H1 (cell line): Measurements from ENCODE around the gene SNRPB. TPM values are rescaled to one million over a fixed set of nuclear protein-coding genes. Genes with fewer than 3 reads are reported as not detected.

Experiments
- CTCF ChIA-PET: fragments of 300-600 bp; sonication (Branson Sonifier 250); formaldehyde crosslinking; loops from one replicate; lab custom pipeline; 2021; ENCODE audit not compliant: partially characterized antibody; lab: Charles Lee
- POLR2A ChIA-PET: fragments of 300-600 bp; sonication (Branson Sonifier 250); formaldehyde crosslinking; loops from one replicate; lab custom pipeline; 2021; ENCODE audit warnings: inconsistent platforms; ENCODE audit not compliant: partially characterized antibody; lab: Charles Lee
- DNase-seq, 2 experiments: peaks; one replicate each; pipeline versions ENCODE4 v3.0.0 to v3.0.0-alpha.2; 2010 to 2022; ENCODE audit warnings: low spot score in 2 of 2, low read depth in 1 of 2, mixed read lengths in 1 of 2
- FAIRE-seq: peaks from 2 replicates; lab custom pipeline; 2011; peaks lifted over from hg19 to GRCh38; lab: Jason Lieb, UNC
- H2AFZ ChIP-seq: 2 replicates; pipeline ENCODE4 v1.8.1; 2012; ENCODE audit warnings: low read length, inconsistent platforms
- H2AK5ac ChIP-seq: 2 replicates; pipeline ENCODE4 v1.6.1; 2013; ENCODE audit warnings: low read depth, low read length
- H2BK120ac ChIP-seq: replicated peaks from 2 replicates; pipeline ENCODE3; 2013; ENCODE audit warnings: low read depth, low read length, inconsistent platforms
- H2BK12ac ChIP-seq: 2 replicates; pipeline ENCODE4 v1.6.1; 2013; ENCODE audit warnings: low read depth, low read length
- H2BK15ac ChIP-seq: 2 replicates; pipeline ENCODE4 v1.6.1; 2013; ENCODE audit warnings: low read length
- H2BK20ac ChIP-seq: 2 replicates; pipeline ENCODE4 v1.6.1; 2013; ENCODE audit warnings: low read length
- H2BK5ac ChIP-seq: 2 replicates; pipeline ENCODE4 v1.6.1; 2013; ENCODE audit warnings: low read depth, low read length
- H3K14ac ChIP-seq: 2 replicates; pipeline ENCODE4 v1.6.1; 2013; ENCODE audit warnings: inconsistent platforms; ENCODE audit not compliant: insufficient read length
- H3K18ac ChIP-seq: 2 replicates; pipeline ENCODE4 v1.6.1; 2013; ENCODE audit warnings: low read length; ENCODE audit errors: extremely low read depth
- H3K23ac ChIP-seq: 2 replicates; pipeline ENCODE4 v1.6.1; 2013; ENCODE audit warnings: inconsistent platforms; ENCODE audit not compliant: insufficient read length
- H3K23me2 ChIP-seq: 2 replicates; pipeline ENCODE4 v1.6.1; 2013; ENCODE audit warnings: low read depth, low read length
- H3K27ac ChIP-seq: 2 replicates; pipeline ENCODE4 v1.6.1; 2011; ENCODE audit warnings: low read depth, low read length, inconsistent platforms
- H3K27me3 ChIP-seq, 4 experiments: replicated peaks in 1 of 4; 1 replicate in 1 of 4; 2 replicates in 3 of 4; pipeline versions ENCODE4 v1.6.1 to v1.8.1; 2011 to 2013; ENCODE audit warnings: low read length in 3 of 4, mild to moderate bottlenecking in 3 of 4, inconsistent platforms in 2 of 4, mixed read lengths in 2 of 4, moderate library complexity in 1 of 4; ENCODE audit not compliant: control insufficient read depth in 3 of 4, insufficient read depth in 3 of 4; ENCODE audit errors: extremely low read depth in 1 of 4
- H3K36me3 ChIP-seq, 4 experiments: 2 replicates each; pipeline versions ENCODE4 v1.6.1 to v1.8.1; 2011 to 2013; ENCODE audit warnings: mild to moderate bottlenecking in 4 of 4, low read length in 3 of 4, moderate library complexity in 2 of 4, control low read depth in 1 of 4, inconsistent platforms in 1 of 4; ENCODE audit not compliant: insufficient read depth in 4 of 4, control insufficient read depth in 2 of 4
- H3K4ac ChIP-seq: replicated peaks from 2 replicates; pipeline ENCODE3; 2013; ENCODE audit warnings: low read length, low read depth, mixed read lengths, inconsistent platforms; ENCODE audit not compliant: insufficient read length
- H3K4me1 ChIP-seq, 4 experiments: replicated peaks in 1 of 4; 1 replicate in 1 of 4; 2 replicates in 3 of 4; pipeline versions ENCODE4 v1.6.1 to v1.8.1; 2011 to 2013; ENCODE audit warnings: low read length in 3 of 4, inconsistent platforms in 2 of 4, mixed read lengths in 1 of 4; ENCODE audit not compliant: insufficient read depth in 4 of 4, control insufficient read depth in 3 of 4
- H3K4me2 ChIP-seq, 2 experiments: 2 replicates each; pipeline versions ENCODE4 v1.6.1 to v1.8.1; 2011 to 2013; ENCODE audit warnings: low read depth in 2 of 2, low read length in 2 of 2, control low read depth in 1 of 2, inconsistent platforms in 1 of 2, mild to moderate bottlenecking in 1 of 2; ENCODE audit not compliant: insufficient read depth in 1 of 2
- H3K4me3 ChIP-seq, 4 experiments: fragments of 200-600, 300-600 bp in 1 of 4; sonication (generic), shearing (Covaris generic), sonication (Bioruptor Twin) in 1 of 4; 2 replicates each; pipeline versions ENCODE4 v1.5.1 to v1.8.1; 2011 to 2016; ENCODE audit warnings: low read length in 4 of 4, low read depth in 3 of 4, control low read depth in 2 of 4, inconsistent platforms in 2 of 4, mild to moderate bottlenecking in 2 of 4, mixed read lengths in 1 of 4, moderate library complexity in 1 of 4; ENCODE audit not compliant: insufficient read depth in 2 of 4; ENCODE audit errors: extremely low read depth in 1 of 4
- H3K56ac ChIP-seq: replicated peaks from 2 replicates; pipeline ENCODE3; 2013; ENCODE audit warnings: low read depth, mild to moderate bottlenecking, mixed read lengths, low read length, inconsistent platforms; ENCODE audit not compliant: insufficient read length
- H3K79me1 ChIP-seq: 2 replicates; pipeline ENCODE4 v1.6.1; 2013; ENCODE audit warnings: low read depth, low read length, control low read depth
- H3K79me2 ChIP-seq, 2 experiments: 2 replicates each; pipeline versions ENCODE4 v1.6.1 to v1.8.1; 2012 to 2013; ENCODE audit warnings: low read length in 2 of 2, mild to moderate bottlenecking in 2 of 2, inconsistent platforms in 1 of 2; ENCODE audit not compliant: insufficient read depth in 2 of 2, control insufficient read depth in 1 of 2
- H3K9ac ChIP-seq, 4 experiments: replicated peaks in 1 of 4; 1 replicate in 1 of 4; 2 replicates in 3 of 4; pipeline versions ENCODE4 v1.6.1 to v1.8.1; 2011 to 2013; ENCODE audit warnings: low read depth in 3 of 4, low read length in 3 of 4, control low read depth in 2 of 4, mild to moderate bottlenecking in 2 of 4, moderate library complexity in 2 of 4, inconsistent platforms in 1 of 4; ENCODE audit errors: extremely low read depth in 1 of 4
- H3K9me3 ChIP-seq, 2 experiments: 2 replicates each; pipeline versions ENCODE4 v1.6.1 to v1.8.1; 2012 to 2013; ENCODE audit warnings: mild to moderate bottlenecking in 2 of 2, moderate library complexity in 2 of 2, control low read depth in 1 of 2, inconsistent platforms in 1 of 2, low read depth in 1 of 2, low read length in 1 of 2, mixed read lengths in 1 of 2; ENCODE audit not compliant: insufficient read depth in 2 of 2
- H4K20me1 ChIP-seq, 2 experiments: replicated peaks in 1 of 2; 2 replicates each; pipeline versions ENCODE3 to v1.8.1; 2011 to 2013; ENCODE audit warnings: inconsistent platforms in 2 of 2, low read length in 2 of 2, mild to moderate bottlenecking in 1 of 2; ENCODE audit not compliant: insufficient read depth in 2 of 2, control insufficient read depth in 1 of 2
- H4K5ac ChIP-seq: 2 replicates; pipeline ENCODE4 v1.6.1; 2013; ENCODE audit warnings: low read length, low read depth, mixed read lengths, inconsistent platforms; ENCODE audit not compliant: insufficient read length
- H4K8ac ChIP-seq: 2 replicates; pipeline ENCODE4 v1.8.0; 2013; ENCODE audit warnings: mild to moderate bottlenecking, moderate library complexity, low read length, inconsistent platforms; ENCODE audit not compliant: insufficient read depth; ENCODE audit errors: extremely low read depth
- H4K91ac ChIP-seq: replicated peaks from 2 replicates; pipeline ENCODE3; 2013; ENCODE audit warnings: low read length, mixed read lengths, inconsistent platforms; ENCODE audit not compliant: insufficient read length
- BCL11A ChIP-seq, 2 experiments: IDR thresholded peaks; one replicate each; pipeline ENCODE4 v1.6.1; 2011; ENCODE audit warnings: low read depth in 2 of 2, low read length in 2 of 2, mild to moderate bottlenecking in 2 of 2
- CHD2 ChIP-seq: IDR thresholded peaks from 2 replicates; pipeline ENCODE4 v1.6.1; 2012; ENCODE audit warnings: low read length, improper control_type of control experiment
- CREB1 ChIP-seq: IDR thresholded peaks from 2 replicates; pipeline ENCODE4 v1.6.1; 2012; ENCODE audit warnings: inconsistent platforms
- GABPA ChIP-seq: IDR thresholded peaks from 2 replicates; pipeline ENCODE4 v1.6.1; 2011; ENCODE audit warnings: mild to moderate bottlenecking, low read length, moderate library complexity, borderline replicate concordance; ENCODE audit not compliant: insufficient read depth
- KDM4A ChIP-seq: IDR thresholded peaks from one replicate; pipeline ENCODE4 v1.7.1; 2012; ENCODE audit warnings: low read depth, mild to moderate bottlenecking, moderate library complexity, low read length, inconsistent platforms; ENCODE audit not compliant: severe bottlenecking
- KDM5A ChIP-seq: fragments of 200-600 bp; IDR thresholded peaks from 2 replicates; pipeline ENCODE4 v1.7.1; 2012; ENCODE audit warnings: mild to moderate bottlenecking, low read length, inconsistent platforms, mixed read lengths
- POLR2A ChIP-seq, 2 experiments: IDR thresholded peaks; 1 replicate in 1 of 2; 2 replicates in 1 of 2; pipeline ENCODE4 v1.6.1; 2011; ENCODE audit warnings: low read depth in 2 of 2, low read length in 2 of 2, mild to moderate bottlenecking in 2 of 2; ENCODE audit errors: control extremely low read depth in 1 of 2
- RFX5 ChIP-seq: IDR thresholded peaks from 2 replicates; pipeline ENCODE4 v1.6.1; 2011; ENCODE audit warnings: low read depth, low read length, improper control_type of control experiment, borderline replicate concordance
- RXRA ChIP-seq: IDR thresholded peaks from 2 replicates; pipeline ENCODE4 v1.6.1; 2011; ENCODE audit warnings: low read depth, mild to moderate bottlenecking, low read length, moderate library complexity; ENCODE audit not compliant: insufficient read depth
- SP2 ChIP-seq: IDR thresholded peaks from 2 replicates; pipeline ENCODE4 v1.6.1; 2012; ENCODE audit warnings: mild to moderate bottlenecking, low read length, inconsistent platforms
- ZNF274 ChIP-seq: IDR thresholded peaks from 2 replicates; pipeline ENCODE4 v1.7.0; 2012; ENCODE audit warnings: low read length, borderline replicate concordance; ENCODE audit errors: extremely low read depth
- WGBS, 2 experiments: shearing (Covaris generic) in 1 of 2; methylation state at CpG; one replicate each; pipeline versions ENCODE4 v1.1.6 to v1.1.7; 2013 to 2015; ENCODE audit warnings: low lambda C conversion rate in 2 of 2, mixed read lengths in 2 of 2, inconsistent platforms in 1 of 2, low coverage in 1 of 2, missing lambda C conversion rate in 1 of 2; ENCODE audit not compliant: insufficient replicate concordance in 2 of 2, insufficient coverage in 1 of 2, insufficient read length in 1 of 2; ENCODE audit errors: extremely low coverage in 1 of 2, missing lambda C conversion rate in 1 of 2; 5-methylcytosine and 5-hydroxymethylcytosine counted together
- polyA plus RNA-seq, 7 experiments: library from polyadenylated mRNA; depleted of rRNA in 3 of 7; stranded (reverse) in 5 of 7; unstranded in 2 of 7; fragments of >200 nt in 5 of 7; fragments of 200-250 nt in 2 of 7; gene quantifications; 1 replicate in 5 of 7; 2 replicates in 1 of 7; 4 replicates in 1 of 7; pipeline versions ENCODE4 v1.2.1 to v1.2.3, GENCODE V29; 2011 to 2013; ENCODE audit warnings: missing spikeins in 2 of 7, mixed read lengths in 2 of 7
- total RNA-seq: library from RNA; stranded (reverse); fragmentation: NEBNext Ultra II Directional; extraction: Animal tissue kit (Norgen Biotek cat#: 25700); gene quantifications from 2 replicates; pipeline ENCODE4 v1.2.1, GENCODE V29; 2021
- TF ChIP-seq, protein P1 (sequence below): IDR thresholded peaks from 2 replicates; pipeline ENCODE4 v1.6.1; 2011; ENCODE audit warnings: low read length, improper control_type of control experiment
- TF ChIP-seq, protein P2 (sequence below): IDR thresholded peaks from 2 replicates; pipeline ENCODE4 v1.6.1; 2011; ENCODE audit warnings: low read depth, mild to moderate bottlenecking, low read length; ENCODE audit not compliant: insufficient read depth

SNRPB gene
- total and polyA plus RNA-seq, 2 of the 8 experiments (the other 6 are each of a cell fraction or from before 2014, with no cell fraction given), result 507 to 589 TPM

DNA sequence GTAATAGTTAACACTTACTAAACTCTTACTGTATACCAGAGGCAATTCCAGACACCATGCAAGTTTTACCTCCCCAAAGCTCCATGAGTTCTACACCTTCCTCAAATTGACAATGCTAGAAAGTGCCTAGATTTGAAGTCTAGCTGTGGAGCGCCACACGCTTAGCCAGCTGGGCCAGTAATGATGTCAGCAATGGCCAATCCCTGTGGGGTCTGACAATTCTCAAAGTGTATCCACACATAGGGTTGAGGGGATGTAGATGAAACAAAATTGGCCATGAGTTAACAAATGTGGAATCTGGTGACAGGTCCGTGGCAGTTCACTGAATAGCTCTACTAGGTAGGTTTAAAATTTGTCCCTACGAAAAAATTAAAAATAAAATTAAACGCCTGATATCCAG, 36.9 kb upstream of the SNRPB start:
- Histone ChIP-seq H3K4me3 (no peak overlapping the region), H4K8ac (no peak overlapping the region), H3K9me3 (no peaks in the 10 kb centered on the region), H2BK12ac (no peak overlapping the region), H2AK5ac (no peak overlapping the region), H3K14ac (no peak overlapping the region), H3K27me3 (peaks cover 24 to 44% (median 41%) of the 10 kb centered on the region in 4 experiments), H3K79me2 (no peaks in the 10 kb centered on the region), H4K20me1 (peaks cover 0 to 4% of the 10 kb centered on the region in 2 experiments), H3K27ac (no peak overlapping the region), H2BK5ac (no peak overlapping the region), H3K4me2 (no peak overlapping the region; a peak in 1 of 4 replicates), H2BK20ac (no peak overlapping the region), H3K4me1 (peaks cover 0 to 5% (median 2%) of the 10 kb centered on the region in 4 experiments; a peak in 3 of 7 replicates), H4K91ac (no peak overlapping the region), H3K36me3 (0 out of 8 replicates have a peak, but pooled peaks cover 0 to 2% (median 0%) of the 10 kb centered on the region in 4 experiments), H3K9ac (no peak overlapping the region), H4K5ac (no peak overlapping the region), H3K79me1 (no peaks in the 10 kb centered on the region), H2AFZ (no peak overlapping the region), H3K18ac (no peak overlapping the region), H2BK120ac (no peak overlapping the region), H3K23me2 (peaks cover 8% of the 10 kb centered on the region; the same call in 1 of the 2 replicates), H2BK15ac (no peak overlapping the region), H3K4ac (no peak overlapping the region), H3K23ac (no peak overlapping the region), H3K56ac (no peak overlapping the region)
- CTCF ChIA-PET, result interaction anchor here (0.6 to 3.9 kb wide), 5 partner anchors 7 to 165 kb away, joined by 3 to 22 read pairs (median 3); no protein-coding TSS in a partner anchor
- FAIRE-seq (no peak), DNase-seq (no peak)
- 86% methylated on average over 5 of the region's 5 CpGs; no CpG with 5 or more reads in 1 of the 2 experiments for WGBS, 2 experiments
- POLR2A ChIA-PET, result interaction anchor here (1.8 to 2.9 kb wide), 3 partner anchors 12 to 144 kb away, joined by 3 to 19 read pairs (median 10); partner anchors contain the start of genes NOP56 and SNRPB
- no peak for TF ChIP-seq ZNF274
- no peak for TF ChIP-seq CREB1
- TF ChIP-seq POLR2A (IDR thresholded peaks at IDR 0.05; ENCODE audit: control extremely low read depth in 1 of 2, low read depth in 2 of 2, low read length in 2 of 2), result no peak
- TF ChIP-seq KDM4A, result no peak
- TF ChIP-seq CHD2, result no peak
- no peak for TF ChIP-seq KDM5A
- TF ChIP-seq, protein P1, sequence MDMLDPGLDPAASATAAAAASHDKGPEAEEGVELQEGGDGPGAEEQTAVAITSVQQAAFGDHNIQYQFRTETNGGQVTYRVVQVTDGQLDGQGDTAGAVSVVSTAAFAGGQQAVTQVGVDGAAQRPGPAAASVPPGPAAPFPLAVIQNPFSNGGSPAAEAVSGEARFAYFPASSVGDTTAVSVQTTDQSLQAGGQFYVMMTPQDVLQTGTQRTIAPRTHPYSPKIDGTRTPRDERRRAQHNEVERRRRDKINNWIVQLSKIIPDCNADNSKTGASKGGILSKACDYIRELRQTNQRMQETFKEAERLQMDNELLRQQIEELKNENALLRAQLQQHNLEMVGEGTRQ, result no peak
- TF ChIP-seq SP2, result no peak
- TF ChIP-seq RFX5, result no peak
- TF ChIP-seq, protein P2, sequence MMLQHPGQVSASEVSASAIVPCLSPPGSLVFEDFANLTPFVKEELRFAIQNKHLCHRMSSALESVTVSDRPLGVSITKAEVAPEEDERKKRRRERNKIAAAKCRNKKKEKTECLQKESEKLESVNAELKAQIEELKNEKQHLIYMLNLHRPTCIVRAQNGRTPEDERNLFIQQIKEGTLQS, result no peak
- no peak for TF ChIP-seq BCL11A (IDR thresholded peaks at IDR 0.05; ENCODE audit: low read depth in 2 of 2, low read length in 2 of 2)
- no peak for TF ChIP-seq GABPA
- no peak for TF ChIP-seq RXRA
